ENCODE data around the gene DDAH1.
"Not testable (repeated sequence)": the region's sequence is repeated elsewhere in the genome, so short reads cannot be mapped to it uniquely, and the experiment has no call there.

DDAH1 gene

DNA sequence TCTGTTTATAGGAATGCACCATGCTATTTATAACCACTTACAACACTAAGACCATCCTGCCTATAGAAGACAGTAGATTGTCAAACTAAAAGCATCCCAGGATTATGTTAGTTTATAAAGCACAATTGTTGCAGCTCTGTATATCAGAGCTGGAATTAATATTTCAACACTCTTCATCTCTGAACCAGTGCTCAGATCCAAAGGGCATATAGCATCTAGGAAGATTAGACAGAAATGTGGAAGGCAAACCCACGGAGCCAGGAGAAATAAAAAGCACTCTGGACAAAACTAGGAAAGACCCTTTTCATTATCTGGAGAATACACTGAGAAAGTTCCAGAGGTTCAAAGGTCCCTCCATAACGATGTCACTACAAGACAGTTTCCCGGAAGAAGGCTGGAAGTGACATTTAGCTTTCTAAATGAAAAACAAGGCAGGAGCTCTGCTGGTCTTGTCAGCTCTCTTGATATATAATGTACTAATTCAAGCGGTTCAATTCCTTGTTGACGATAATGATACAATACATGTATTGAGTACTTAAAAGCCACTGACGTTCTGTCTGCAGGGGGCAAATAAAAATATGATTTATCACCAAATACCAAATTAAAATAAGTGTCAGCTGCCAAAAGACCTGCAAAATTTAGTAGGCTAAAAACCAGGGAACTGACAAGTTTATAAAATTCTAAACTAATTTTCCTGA, 96.7 kb downstream of the DDAH1 start:
- no peak overlapping the region for H3K27ac ChIP-seq
- H3K4me3 ChIP-seq: no peak overlapping the region

- no peak overlapping the region for H3K4me3 ChIP-seq
- peak overlapping the region in 3 of 21 experiments; percentile 13 to 39 (median 31) for H3K27ac ChIP-seq
Measured at GRCh38 chr1:85366391-85367170, 98.4 kb downstream of the DDAH1 start.

- Histone ChIP-seq H3K4me3 (no peak overlapping the region), H3K27ac (peak overlapping the region in 3 of 21 experiments; percentile 11 to 31 (median 13))
Measured at GRCh38 chr1:85365851-85366250, 99.1 kb downstream of the DDAH1 start.

GRCh38 chr1:85363521-85363920, 101.4 kb downstream of the DDAH1 start:
- Histone ChIP-seq H3K4me3 (no peak overlapping the region), H3K27ac (peak overlapping the region in 2 of 21 experiments; percentile 23 to 47)

GRCh38 chr1:85363092-85363491, 101.9 kb downstream of the DDAH1 start:
- Histone ChIP-seq H3K27ac (peak overlapping the region in 1 of 21 experiments; percentile 47), H3K4me3 (no peak overlapping the region)

- H3K4me3 ChIP-seq: no peak overlapping the region
- H3K27ac ChIP-seq: peak overlapping the region in 2 of 21 experiments; percentile 47 to 56
Measured at GRCh38 chr1:85361606-85362296, 103.2 kb downstream of the DDAH1 start.

GRCh38 chr1:85360730-85361493, 104.0 kb downstream of the DDAH1 start:
- Histone ChIP-seq H3K27ac (peak overlapping the region in 6 of 21 experiments; percentile 7 to 56 (median 22)), H3K4me3 (no peak overlapping the region)

DNA sequence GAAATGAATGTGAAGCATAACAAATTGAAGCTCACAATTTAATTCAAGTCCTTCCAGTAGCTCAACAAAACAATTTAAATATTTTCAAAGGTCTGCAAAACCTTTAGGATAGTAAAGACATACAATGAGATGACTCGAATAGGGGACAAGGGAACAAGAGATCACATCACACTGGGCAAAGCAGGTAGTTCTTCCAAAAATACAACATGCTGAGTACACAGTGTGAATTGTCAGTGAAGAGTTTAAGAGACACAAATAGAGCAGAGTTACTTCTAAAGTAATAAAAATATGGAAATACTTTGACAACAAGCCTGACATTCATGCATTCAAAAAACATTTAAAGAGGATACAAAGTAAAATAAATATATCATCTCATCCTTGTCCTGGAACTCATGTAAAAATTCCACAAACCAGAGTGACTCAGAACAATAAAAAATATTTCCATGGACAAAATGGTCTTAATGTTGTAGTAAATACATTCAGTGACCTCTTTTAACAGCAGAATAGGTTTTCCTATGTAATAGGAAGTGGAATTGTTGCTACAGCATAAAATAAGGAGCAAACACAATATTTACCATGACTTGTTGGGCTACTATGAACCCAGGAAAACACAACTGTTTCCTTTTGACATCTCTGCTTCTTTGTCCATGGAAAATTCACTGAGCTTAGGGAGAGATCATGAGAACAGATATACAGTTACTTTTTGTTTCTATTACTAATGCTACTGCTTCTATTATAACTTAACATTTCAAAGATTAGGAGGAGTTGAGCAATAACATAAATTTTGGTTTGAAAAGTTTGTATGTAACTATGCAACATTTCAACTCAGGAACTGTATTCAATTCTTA, 104.9 kb downstream of the DDAH1 start:
- H3K4me3 ChIP-seq: no peak overlapping the region
- H3K27ac ChIP-seq: peak overlapping the region in 5 of 21 experiments; percentile 17 to 56 (median 34)

DNA sequence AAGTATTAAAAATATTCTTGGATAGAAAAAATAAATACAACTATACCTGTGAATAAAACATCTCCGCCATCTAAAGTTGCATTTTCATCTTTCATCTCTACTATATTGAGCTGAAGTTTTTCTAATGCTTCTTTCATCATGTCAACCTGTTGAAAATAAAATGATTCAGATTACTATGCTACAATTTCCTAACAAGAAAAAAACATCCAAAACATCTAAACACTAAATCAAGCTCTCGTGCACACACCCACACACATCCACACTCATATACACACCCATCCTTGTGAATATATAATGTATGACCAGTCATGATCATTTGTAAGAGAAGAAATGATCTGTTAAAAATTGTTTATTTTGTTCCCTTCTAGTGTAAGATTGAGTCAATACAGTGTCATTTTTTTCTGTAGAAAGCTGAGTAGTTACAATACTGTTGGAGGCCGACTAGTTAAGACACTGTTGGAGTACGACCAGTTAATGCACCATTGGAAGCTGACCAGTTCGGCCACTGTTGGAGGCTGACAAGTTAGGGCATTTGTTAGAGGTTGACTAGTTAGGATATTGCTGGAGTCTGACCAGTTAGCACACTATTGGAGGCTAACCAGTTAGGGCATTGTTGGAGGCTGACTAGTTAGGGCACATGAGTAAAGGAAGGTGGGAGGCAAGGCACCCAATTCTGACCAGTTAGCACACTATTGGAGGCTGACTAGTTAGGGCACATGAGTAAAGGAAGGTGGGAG, 106.1 kb downstream of the DDAH1 start:
- no peak overlapping the region for H3K4me3 ChIP-seq
- H3K27ac ChIP-seq: peak overlapping the region in 3 of 21 experiments; percentile 12 to 56 (median 39)

- Histone ChIP-seq H3K4me3 (no peak overlapping the region), H3K27ac (no peak overlapping the region)
Measured at GRCh38 chr1:85357817-85358216, 107.1 kb downstream of the DDAH1 start.

GRCh38 chr1:85356130-85356529, 108.8 kb downstream of the DDAH1 start:
- no peak overlapping the region for H3K27ac ChIP-seq

DNA sequence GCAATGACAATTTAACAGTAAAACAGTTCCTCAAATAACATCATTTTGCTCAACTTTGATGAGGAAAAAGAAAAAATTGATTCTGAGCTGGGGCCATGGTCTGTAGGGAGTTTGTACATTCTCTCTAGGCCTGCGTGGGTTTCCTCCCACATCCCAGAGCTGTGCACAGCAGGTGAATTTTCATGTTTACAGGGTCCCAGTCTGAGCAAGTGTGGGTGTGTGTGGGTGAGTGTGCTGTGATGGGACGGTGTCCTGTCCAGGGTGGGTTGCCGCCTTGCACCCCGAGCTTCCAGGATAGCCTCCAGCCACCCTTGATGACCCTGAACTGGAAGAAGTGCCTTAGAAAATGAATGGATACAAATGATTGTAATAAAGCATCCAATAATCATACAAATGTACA, 112.9 kb downstream of the DDAH1 start:
- Histone ChIP-seq H3K4me3 (no peak overlapping the region), H3K27ac (no peak overlapping the region)

More at GRCh38 chr1:85356130-85356529, 108.8 kb downstream of the DDAH1 start:
- H3K4me3 ChIP-seq: no peak overlapping the region

DNA sequence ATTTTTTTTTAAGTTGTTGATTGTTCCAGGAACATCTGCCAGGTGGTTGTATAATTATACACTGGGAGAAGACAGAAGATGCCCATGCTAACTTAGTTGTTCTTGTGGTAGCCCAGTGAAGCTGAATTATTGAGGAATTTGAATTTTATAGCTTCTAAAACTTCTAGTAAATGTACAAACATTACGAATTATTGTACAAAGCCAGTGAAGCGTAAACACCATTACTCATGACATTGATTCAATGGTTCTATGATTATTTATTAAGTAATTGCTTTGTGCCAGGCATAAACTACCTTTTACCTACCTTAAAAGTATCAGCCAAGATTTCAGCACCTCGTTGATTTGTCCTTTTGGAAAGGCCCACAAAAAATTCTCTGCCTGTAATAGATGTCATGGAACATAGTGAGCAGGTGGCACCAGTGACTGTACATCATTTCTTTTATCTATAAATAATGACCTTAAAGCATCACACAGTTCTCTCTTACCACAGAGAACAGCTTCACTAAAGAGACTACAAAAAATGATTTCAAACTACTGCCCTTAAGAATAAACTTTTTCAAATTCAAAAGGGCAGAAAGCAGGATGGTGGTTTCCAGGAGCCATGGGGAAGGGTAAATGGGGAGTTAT, 113.6 kb downstream of the DDAH1 start:
- H3K4me3 ChIP-seq: no peak overlapping the region
- H3K27ac ChIP-seq: no peak overlapping the region

DNA sequence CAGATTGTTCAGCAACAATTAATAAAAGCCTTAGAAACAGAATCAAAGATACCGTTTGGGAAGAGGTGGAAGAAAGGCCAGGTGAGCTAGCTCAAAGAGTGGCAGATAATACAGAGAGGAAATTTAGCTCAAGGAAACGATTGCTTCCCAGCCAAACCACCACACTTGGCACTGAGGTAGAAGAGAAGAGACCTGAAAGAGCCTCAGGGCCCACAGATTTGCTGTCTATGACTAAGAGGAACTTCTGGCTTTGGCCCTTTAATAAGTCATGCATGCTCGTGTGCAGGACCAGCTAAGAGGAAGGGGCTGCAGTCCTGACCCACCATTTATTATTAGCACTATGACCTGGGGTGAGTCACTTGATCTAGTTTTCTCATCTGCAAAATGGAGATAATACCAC, 115.7 kb downstream of the DDAH1 start:
- Histone ChIP-seq H3K4me3 (no peak overlapping the region), H3K27ac (no peak overlapping the region)

GRCh38 chr1:85347908-85348307, 117.1 kb downstream of the DDAH1 start:
- H3K27ac ChIP-seq: no peak overlapping the region
- H3K4me3 ChIP-seq: no peak overlapping the region

DNA sequence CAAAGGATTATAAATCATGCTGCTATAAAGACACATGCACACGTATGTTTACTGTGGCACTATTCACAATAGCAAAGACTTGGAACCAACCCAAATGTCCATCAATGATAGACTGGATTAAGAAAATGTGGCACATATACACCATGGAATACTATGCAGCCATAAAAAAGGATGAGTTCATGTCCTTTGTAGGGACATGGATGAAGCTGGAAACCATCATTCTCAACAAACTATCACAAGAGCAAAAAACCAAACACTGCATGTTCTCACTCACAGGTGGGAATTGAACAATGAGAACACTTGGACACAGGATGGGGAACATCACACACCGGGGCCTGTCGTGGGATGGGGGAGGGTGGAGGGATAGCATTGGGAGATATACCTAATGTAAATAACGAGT, 117.7 kb downstream of the DDAH1 start:
- not testable (repeated sequence) for H3K27ac ChIP-seq, H3K4me3 ChIP-seq

DNA sequence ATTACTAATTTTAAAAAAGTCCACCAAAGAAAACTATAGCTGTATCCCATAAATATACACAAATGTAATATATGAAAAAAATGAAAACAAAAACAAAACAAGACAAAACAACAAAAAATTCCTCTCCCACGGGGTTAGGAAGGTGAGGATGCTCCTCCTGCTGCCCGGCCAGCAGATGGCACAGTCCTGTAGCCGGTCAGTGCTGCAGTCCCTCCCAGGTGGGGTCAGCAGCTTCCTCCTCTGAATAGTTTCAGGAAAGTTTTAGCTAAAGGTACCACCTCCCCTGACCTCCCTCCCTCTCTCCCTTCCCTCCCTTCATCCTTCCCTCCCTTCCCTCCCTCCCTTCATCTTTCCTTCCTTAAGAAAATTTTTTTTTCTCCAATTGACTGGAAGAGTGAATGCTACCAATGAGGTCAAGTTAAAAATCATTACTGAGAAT, 120.7 kb downstream of the DDAH1 start:
- Histone ChIP-seq H3K4me3 (no peak overlapping the region), H3K27ac (peak overlapping the region in 5 of 21 experiments; percentile 1 to 80 (median 24))

All from skin epidermis (tissue), 12 donors.